GM12878 (cell line): ENCODE measurements around the gene ZSCAN5C. TPM values are rescaled to one million over a fixed set of nuclear protein-coding genes. Genes with fewer than 3 reads are reported as not detected.

ENCODE experiments used
- BMI1 ChIP-seq: fragments of 450-650 bp; IDR thresholded peaks from 2 replicates; pipeline ENCODE4 v1.6.1; 2016; ENCODE audit warnings: mild to moderate bottlenecking, moderate library complexity, borderline replicate concordance
- DPF2 ChIP-seq: fragments of 450-650 bp; IDR thresholded peaks from 2 replicates; pipeline ENCODE4 v1.6.1; 2017; ENCODE audit warnings: mild to moderate bottlenecking
- ETV6 ChIP-seq, 2 experiments: fragments of 450-650 bp in 1 of 2; IDR thresholded peaks in 1 of 2; conservative IDR thresholded peaks in 1 of 2; 2 replicates each; pipeline ENCODE4 v1.6.1; 2014; ENCODE audit warnings: antibody characterized with exemption in 1 of 2, borderline replicate concordance in 1 of 2, low read depth in 1 of 2, mild to moderate bottlenecking in 1 of 2, moderate library complexity in 1 of 2
- EZH2 ChIP-seq: IDR thresholded peaks from 2 replicates; pipeline ENCODE4 v1.6.1; 2012; ENCODE audit warnings: low read depth, mild to moderate bottlenecking, control low read depth, inconsistent platforms, low read length, borderline replicate concordance; ENCODE audit not compliant: control insufficient read depth
- FOXM1 ChIP-seq: IDR thresholded peaks from 2 replicates; pipeline ENCODE4 v1.6.1; 2012; ENCODE audit warnings: low read depth, mild to moderate bottlenecking, inconsistent platforms, low read length, moderate library complexity
- NFIC ChIP-seq: IDR thresholded peaks from 2 replicates; pipeline ENCODE4 v1.6.1; 2012; ENCODE audit warnings: low read depth, mild to moderate bottlenecking, inconsistent platforms, low read length, moderate library complexity
- PAX5 ChIP-seq: IDR thresholded peaks from 2 replicates; pipeline ENCODE4 v1.6.1; 2011; ENCODE audit warnings: low read depth, low read length, borderline replicate concordance
- SPI1 ChIP-seq: IDR thresholded peaks from 2 replicates; pipeline ENCODE4 v1.6.1; 2011; ENCODE audit warnings: low read depth, mild to moderate bottlenecking, low read length, moderate library complexity, borderline replicate concordance; ENCODE audit not compliant: insufficient read depth
- TARDBP ChIP-seq: IDR thresholded peaks from 2 replicates; pipeline ENCODE4 v1.6.1; 2016; ENCODE audit warnings: borderline replicate concordance
- polyA plus RNA-seq, 11 experiments: library from polyadenylated mRNA; depleted of rRNA in 4 of 11; unstranded in 6 of 11; stranded (reverse) in 5 of 11; fragments of >200 nt; fragmentation: Nextera tagmentation in 4 of 11; fragmentation: Illumina TruSeq in 1 of 11; extraction: Ambion mirVana in 4 of 11; extraction: Trizol in 1 of 11; gene quantifications; 1 replicate in 1 of 11; 2 replicates in 10 of 11; pipeline versions ENCODE4 v1.2.1 to v1.2.3, GENCODE V29; 2011 to 2016; ENCODE audit warnings: inconsistent platforms in 2 of 11, missing spikeins in 2 of 11, low read depth in 1 of 11
- total RNA-seq, 4 experiments: library from RNA; depleted of rRNA in 3 of 4; stranded (reverse); fragments of >200 nt in 3 of 4; fragmentation: Illumina TruSeq in 1 of 4; extraction: Trizol in 1 of 4; gene quantifications; 2 replicates each; pipeline versions ENCODE4 v1.2.1 to v1.2.3, GENCODE V29; 2013 to 2021
- TF ChIP-seq, protein P1 (sequence below): IDR thresholded peaks from 2 replicates; pipeline ENCODE4 v1.6.1; 2011; ENCODE audit warnings: low read depth, mild to moderate bottlenecking, low read length, moderate library complexity, borderline replicate concordance; ENCODE audit errors: extremely low read depth

ZSCAN5C gene
- total and polyA plus RNA-seq, 10 of the 15 experiments (the other 5 are each of a cell fraction or from before 2014, with no cell fraction given), result not detected

DNA sequence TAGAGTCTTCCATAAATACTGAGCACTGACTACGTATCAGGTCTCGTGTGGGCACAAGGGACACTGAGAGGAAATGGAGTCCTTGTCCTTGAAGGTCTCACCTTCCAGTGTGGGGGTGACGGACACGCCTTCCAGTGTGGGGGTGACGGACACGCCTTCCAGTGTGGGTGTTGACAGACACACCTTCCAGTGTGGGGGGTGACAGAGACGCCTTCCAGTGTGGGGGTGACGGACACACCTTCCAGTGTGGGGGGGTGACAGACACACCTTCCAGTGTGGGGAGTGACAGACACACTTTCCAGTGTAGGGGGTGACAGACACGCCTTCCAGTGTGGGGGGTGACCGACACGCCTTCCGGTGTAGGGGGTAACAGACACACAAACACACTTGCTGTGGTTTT is 56.2 kb downstream of the ZSCAN5C start (continued):
- TF ChIP-seq BMI1, result no peak
- TF ChIP-seq NFIC, result no peak
- no peak for TF ChIP-seq FOXM1
- TF ChIP-seq PAX5, result no peak
- TF ChIP-seq SPI1, result no peak
- TF ChIP-seq, protein P1, sequence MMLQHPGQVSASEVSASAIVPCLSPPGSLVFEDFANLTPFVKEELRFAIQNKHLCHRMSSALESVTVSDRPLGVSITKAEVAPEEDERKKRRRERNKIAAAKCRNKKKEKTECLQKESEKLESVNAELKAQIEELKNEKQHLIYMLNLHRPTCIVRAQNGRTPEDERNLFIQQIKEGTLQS, result no peak
- TF ChIP-seq ETV6 (conservative IDR thresholded peaks at IDR 0.05 in 1 of 2, IDR thresholded peaks at IDR 0.05 in 1 of 2; ENCODE audit: borderline replicate concordance in 1 of 2, low read depth in 1 of 2), result no peak
- TF ChIP-seq DPF2, result no peak
- TF ChIP-seq TARDBP, result no peak
- no peak for TF ChIP-seq EZH2

Other genes with a start within 250 kb of the ZSCAN5C start
Only the 7 nearest of the 9 such genes appear.
- 20.3 and 25.6 TPM in 2 replicates for gene ZNF787, start 81.0 kb upstream of the ZSCAN5C start, total RNA-seq (2014; rRNA removed)
- 6.2 and 7.8 TPM in 2 replicates for gene ZNF787, start 81.0 kb upstream of the ZSCAN5C start, total RNA-seq (2014; rRNA removed; fragmentation: Illumina TruSeq; extraction: Trizol)
- gene ZNF787, start 81.0 kb upstream of the ZSCAN5C start, total RNA-seq (2021), result 36.7 and 39.9 TPM in 2 replicates
- 2.4 and 5.4 TPM in 2 replicates for gene ZNF787, start 81.0 kb upstream of the ZSCAN5C start, polyA plus RNA-seq (2011; rRNA removed)
- 0.59 and 2.9 TPM in 2 replicates for gene ZNF787, start 81.0 kb upstream of the ZSCAN5C start, polyA plus RNA-seq (2014; fragmentation: Illumina TruSeq; extraction: Trizol)
- under 1 TPM; 0.23 to 0.42 TPM for gene ZNF787, start 81.0 kb upstream of the ZSCAN5C start, polyA plus RNA-seq (2014; fragmentation: Nextera tagmentation; extraction: Ambion mirVana)
- gene ZNF787, start 81.0 kb upstream of the ZSCAN5C start, polyA plus RNA-seq (2014; rRNA removed), result 27.0 and 36.3 TPM in 2 replicates
- gene ZNF787, start 81.0 kb upstream of the ZSCAN5C start, polyA plus RNA-seq (2016; fragmentation: Nextera tagmentation; extraction: Ambion mirVana), result 1 to 10 TPM; 2.1 to 2.4 TPM
- gene ZNF444, start 61.0 kb upstream of the ZSCAN5C start, total RNA-seq (2014; rRNA removed), result 15.0 and 17.5 TPM in 2 replicates
- gene ZNF444, start 61.0 kb upstream of the ZSCAN5C start, total RNA-seq (2014; rRNA removed; fragmentation: Illumina TruSeq; extraction: Trizol), result 2.8 and 3.7 TPM in 2 replicates
- 28.2 and 29.1 TPM in 2 replicates for gene ZNF444, start 61.0 kb upstream of the ZSCAN5C start, total RNA-seq (2021)
- 5.3 and 10.8 TPM in 2 replicates for gene ZNF444, start 61.0 kb upstream of the ZSCAN5C start, polyA plus RNA-seq (2011; rRNA removed)
- 4.6 and 6.1 TPM in 2 replicates for gene ZNF444, start 61.0 kb upstream of the ZSCAN5C start, polyA plus RNA-seq (2014; fragmentation: Illumina TruSeq; extraction: Trizol)
- gene ZNF444, start 61.0 kb upstream of the ZSCAN5C start, polyA plus RNA-seq (2014; fragmentation: Nextera tagmentation; extraction: Ambion mirVana), result under 1 TPM; 0.45 to 0.99 TPM
- 19.3 and 24.4 TPM in 2 replicates for gene ZNF444, start 61.0 kb upstream of the ZSCAN5C start, polyA plus RNA-seq (2014; rRNA removed)
- 10 to 100 TPM; 12.5 to 14.5 TPM for gene ZNF444, start 61.0 kb upstream of the ZSCAN5C start, polyA plus RNA-seq (2016; fragmentation: Nextera tagmentation; extraction: Ambion mirVana)
- gene GALP, start 26.3 kb upstream of the ZSCAN5C start, total RNA-seq (2014; rRNA removed), result not detected in 2 replicates
- gene GALP, start 26.3 kb upstream of the ZSCAN5C start, total RNA-seq (2014; rRNA removed; fragmentation: Illumina TruSeq; extraction: Trizol), result not detected in 2 replicates
- not detected in 2 replicates for gene GALP, start 26.3 kb upstream of the ZSCAN5C start, total RNA-seq (2021)
- gene GALP, start 26.3 kb upstream of the ZSCAN5C start, polyA plus RNA-seq (2011; rRNA removed), result not detected in 2 replicates
- not detected in 2 replicates for gene GALP, start 26.3 kb upstream of the ZSCAN5C start, polyA plus RNA-seq (2014; fragmentation: Illumina TruSeq; extraction: Trizol)
- gene GALP, start 26.3 kb upstream of the ZSCAN5C start, polyA plus RNA-seq (2014; fragmentation: Nextera tagmentation; extraction: Ambion mirVana), result not detected
- not detected in 2 replicates for gene GALP, start 26.3 kb upstream of the ZSCAN5C start, polyA plus RNA-seq (2014; rRNA removed)
- gene GALP, start 26.3 kb upstream of the ZSCAN5C start, polyA plus RNA-seq (2016; fragmentation: Nextera tagmentation; extraction: Ambion mirVana), result not detected
- not detected in 2 replicates for gene ZSCAN5B, start 4.5 kb upstream of the ZSCAN5C start, total RNA-seq (2014; rRNA removed)
- not detected in 2 replicates for gene ZSCAN5B, start 4.5 kb upstream of the ZSCAN5C start, total RNA-seq (2014; rRNA removed; fragmentation: Illumina TruSeq; extraction: Trizol)
- not detected in 2 replicates for gene ZSCAN5B, start 4.5 kb upstream of the ZSCAN5C start, total RNA-seq (2021)
- gene ZSCAN5B, start 4.5 kb upstream of the ZSCAN5C start, polyA plus RNA-seq (2011; rRNA removed), result 0.07 TPM in 1 of 2 replicates, not detected in the other
- gene ZSCAN5B, start 4.5 kb upstream of the ZSCAN5C start, polyA plus RNA-seq (2014; fragmentation: Illumina TruSeq; extraction: Trizol), result not detected in 2 replicates
- gene ZSCAN5B, start 4.5 kb upstream of the ZSCAN5C start, polyA plus RNA-seq (2014; fragmentation: Nextera tagmentation; extraction: Ambion mirVana), result under 1 TPM in 1 of 2 experiments, not detected in 1; 0.04 TPM
- gene ZSCAN5B, start 4.5 kb upstream of the ZSCAN5C start, polyA plus RNA-seq (2014; rRNA removed), result not detected in 2 replicates
- not detected for gene ZSCAN5B, start 4.5 kb upstream of the ZSCAN5C start, polyA plus RNA-seq (2016; fragmentation: Nextera tagmentation; extraction: Ambion mirVana)
- not detected in 2 replicates for gene EDDM13, start 70.5 kb downstream of the ZSCAN5C start, total RNA-seq (2014; rRNA removed)
- gene EDDM13, start 70.5 kb downstream of the ZSCAN5C start, total RNA-seq (2014; rRNA removed; fragmentation: Illumina TruSeq; extraction: Trizol), result not detected in 2 replicates
- not detected in 2 replicates for gene EDDM13, start 70.5 kb downstream of the ZSCAN5C start, total RNA-seq (2021)
- 0.15 TPM in 1 of 2 replicates, not detected in the other for gene EDDM13, start 70.5 kb downstream of the ZSCAN5C start, polyA plus RNA-seq (2011; rRNA removed)
- not detected in 2 replicates for gene EDDM13, start 70.5 kb downstream of the ZSCAN5C start, polyA plus RNA-seq (2014; fragmentation: Illumina TruSeq; extraction: Trizol)
- gene EDDM13, start 70.5 kb downstream of the ZSCAN5C start, polyA plus RNA-seq (2014; fragmentation: Nextera tagmentation; extraction: Ambion mirVana), result under 1 TPM in 1 of 2 experiments, not detected in 1; 0.37 TPM
- not detected in 2 replicates for gene EDDM13, start 70.5 kb downstream of the ZSCAN5C start, polyA plus RNA-seq (2014; rRNA removed)
- gene EDDM13, start 70.5 kb downstream of the ZSCAN5C start, polyA plus RNA-seq (2016; fragmentation: Nextera tagmentation; extraction: Ambion mirVana), result not detected
- 7.1 and 7.3 TPM in 2 replicates for gene ZSCAN5A, start 112.6 kb downstream of the ZSCAN5C start, total RNA-seq (2014; rRNA removed)
- gene ZSCAN5A, start 112.6 kb downstream of the ZSCAN5C start, total RNA-seq (2014; rRNA removed; fragmentation: Illumina TruSeq; extraction: Trizol), result 6.1 and 8.7 TPM in 2 replicates
- 7.9 and 10.7 TPM in 2 replicates for gene ZSCAN5A, start 112.6 kb downstream of the ZSCAN5C start, total RNA-seq (2021)
- gene ZSCAN5A, start 112.6 kb downstream of the ZSCAN5C start, polyA plus RNA-seq (2011; rRNA removed), result 9.0 and 12.0 TPM in 2 replicates
- gene ZSCAN5A, start 112.6 kb downstream of the ZSCAN5C start, polyA plus RNA-seq (2014; fragmentation: Illumina TruSeq; extraction: Trizol), result 4.8 and 11.8 TPM in 2 replicates
- 1 to 10 TPM; 5.5 to 6.6 TPM for gene ZSCAN5A, start 112.6 kb downstream of the ZSCAN5C start, polyA plus RNA-seq (2014; fragmentation: Nextera tagmentation; extraction: Ambion mirVana)
- 7.9 and 8.8 TPM in 2 replicates for gene ZSCAN5A, start 112.6 kb downstream of the ZSCAN5C start, polyA plus RNA-seq (2014; rRNA removed)
- gene ZSCAN5A, start 112.6 kb downstream of the ZSCAN5C start, polyA plus RNA-seq (2016; fragmentation: Nextera tagmentation; extraction: Ambion mirVana), result 10 to 100 TPM in 1 of 2 experiments, 1 to 10 TPM in 1; 9.5 to 11.8 TPM
- 0.38 and 0.85 TPM in 2 replicates for gene ZNF582, start 191.3 kb downstream of the ZSCAN5C start, total RNA-seq (2014; rRNA removed)
- 0.32 and 0.76 TPM in 2 replicates for gene ZNF582, start 191.3 kb downstream of the ZSCAN5C start, total RNA-seq (2014; rRNA removed; fragmentation: Illumina TruSeq; extraction: Trizol)
- 0.44 and 0.90 TPM in 2 replicates for gene ZNF582, start 191.3 kb downstream of the ZSCAN5C start, total RNA-seq (2021)
- 0.73 and 0.88 TPM in 2 replicates for gene ZNF582, start 191.3 kb downstream of the ZSCAN5C start, polyA plus RNA-seq (2011; rRNA removed)
- gene ZNF582, start 191.3 kb downstream of the ZSCAN5C start, polyA plus RNA-seq (2014; fragmentation: Illumina TruSeq; extraction: Trizol), result 0.60 and 1.1 TPM in 2 replicates
- under 1 TPM in 1 of 2 experiments, not detected in 1; 0.37 TPM for gene ZNF582, start 191.3 kb downstream of the ZSCAN5C start, polyA plus RNA-seq (2014; fragmentation: Nextera tagmentation; extraction: Ambion mirVana)
- 0.58 and 1.4 TPM in 2 replicates for gene ZNF582, start 191.3 kb downstream of the ZSCAN5C start, polyA plus RNA-seq (2014; rRNA removed)
- 1 to 10 TPM; 1.3 to 1.4 TPM for gene ZNF582, start 191.3 kb downstream of the ZSCAN5C start, polyA plus RNA-seq (2016; fragmentation: Nextera tagmentation; extraction: Ambion mirVana)